Forelimb muscle (tissue), 1 donor: ENCODE results near the gene SEMA5A. TPM values are rescaled to one million over a fixed set of nuclear protein-coding genes. Genes with fewer than 3 reads are reported as not detected.
"Not testable (repeated sequence)": the region's sequence is repeated elsewhere in the genome, so short reads cannot be mapped to it uniquely, and the experiment has no call there.

Source experiments
- DNase-seq: peaks from one replicate; pipeline ENCODE4 v3.0.0-alpha.2; 2013; ENCODE audit warnings: low read depth
- polyA plus RNA-seq: library from polyadenylated mRNA; unstranded; fragments of 120-200 nt; gene quantifications from one replicate; pipeline ENCODE4 v1.2.1, GENCODE V29; 2013; ENCODE audit not compliant: insufficient read length

Gene SEMA5A
- polyA plus RNA-seq, 1 donor: 27.1 TPM

GRCh38 chr5:9361835-9362234 lies 184.0 kb downstream of the SEMA5A start:
- DNase-seq: no peak

GRCh38 chr5:9358961-9359685 lies 186.8 kb downstream of the SEMA5A start:
- no peak for DNase-seq

GRCh38 chr5:9356351-9356825 lies 189.5 kb downstream of the SEMA5A start:
- DNase-seq: no peak

- no peak for DNase-seq
Measured at GRCh38 chr5:9354336-9355081, 191.4 kb downstream of the SEMA5A start.

GRCh38 chr5:9353048-9353447 lies 192.8 kb downstream of the SEMA5A start:
- not testable (repeated sequence) for DNase-seq

- DNase-seq: no peak
Measured at GRCh38 chr5:9351546-9351945, 194.3 kb downstream of the SEMA5A start.

- DNase-seq: no peak
Measured at GRCh38 chr5:9350301-9350797, 195.5 kb downstream of the SEMA5A start.

GRCh38 chr5:9348401-9348996 lies 197.4 kb downstream of the SEMA5A start:
- no peak for DNase-seq

GRCh38 chr5:9347541-9348295 lies 198.2 kb downstream of the SEMA5A start:
- no peak for DNase-seq

GRCh38 chr5:9347032-9347431 lies 198.8 kb downstream of the SEMA5A start:
- DNase-seq: no peak

- DNase-seq: no peak
Measured at GRCh38 chr5:9344751-9345240, 201.1 kb downstream of the SEMA5A start.

GRCh38 chr5:9343146-9343850 lies 202.6 kb downstream of the SEMA5A start:
- DNase-seq: no peak

GRCh38 chr5:9342161-9342787 lies 203.6 kb downstream of the SEMA5A start:
- DNase-seq: no peak

- DNase-seq: no peak
Measured at GRCh38 chr5:9340085-9340484, 205.8 kb downstream of the SEMA5A start.

- no peak for DNase-seq
Measured at GRCh38 chr5:9339206-9339818, 206.6 kb downstream of the SEMA5A start.

GRCh38 chr5:9338796-9339195 lies 207.1 kb downstream of the SEMA5A start:
- DNase-seq: no peak

- no peak for DNase-seq
Measured at GRCh38 chr5:9337928-9338595, 207.8 kb downstream of the SEMA5A start.

GRCh38 chr5:9335754-9336495 lies 209.9 kb downstream of the SEMA5A start:
- no peak for DNase-seq

GRCh38 chr5:9335269-9335668 lies 210.6 kb downstream of the SEMA5A start:
- DNase-seq: no peak
